RCC 7860 (cell line): ENCODE results near the gene TBCD.

ENCODE experiments used
- DNase-seq: peaks from one replicate; pipeline ENCODE4 v3.0.0-alpha.2; 2015; ENCODE audit warnings: low spot score
- FAIRE-seq: peaks from 2 replicates; lab custom pipeline; 2012; peaks lifted over from hg19 to GRCh38; lab: Jason Lieb, UNC

TBCD gene

DNA sequence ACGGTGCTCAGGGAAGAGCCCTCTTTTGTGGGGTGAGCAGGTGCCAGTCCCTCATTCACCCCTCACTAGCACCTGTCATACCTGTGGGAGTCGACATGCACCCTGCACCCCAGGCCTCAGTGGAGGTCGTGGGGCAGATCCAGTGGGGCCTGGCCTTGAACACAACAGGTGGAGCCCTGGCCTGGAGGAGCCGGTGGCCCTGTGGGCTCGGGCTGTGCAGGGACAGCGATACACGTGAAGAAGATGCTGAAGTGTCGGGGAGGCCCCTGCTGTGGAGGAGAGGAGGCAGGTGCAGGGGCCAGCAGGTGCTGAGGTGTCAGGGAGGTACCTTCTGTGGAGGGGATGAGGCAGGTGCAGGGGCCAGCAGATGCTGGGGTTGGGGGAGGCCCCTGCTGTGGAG, 56.1 kb downstream of the TBCD start:
- FAIRE-seq (no peak), DNase-seq (no peak)

DNA sequence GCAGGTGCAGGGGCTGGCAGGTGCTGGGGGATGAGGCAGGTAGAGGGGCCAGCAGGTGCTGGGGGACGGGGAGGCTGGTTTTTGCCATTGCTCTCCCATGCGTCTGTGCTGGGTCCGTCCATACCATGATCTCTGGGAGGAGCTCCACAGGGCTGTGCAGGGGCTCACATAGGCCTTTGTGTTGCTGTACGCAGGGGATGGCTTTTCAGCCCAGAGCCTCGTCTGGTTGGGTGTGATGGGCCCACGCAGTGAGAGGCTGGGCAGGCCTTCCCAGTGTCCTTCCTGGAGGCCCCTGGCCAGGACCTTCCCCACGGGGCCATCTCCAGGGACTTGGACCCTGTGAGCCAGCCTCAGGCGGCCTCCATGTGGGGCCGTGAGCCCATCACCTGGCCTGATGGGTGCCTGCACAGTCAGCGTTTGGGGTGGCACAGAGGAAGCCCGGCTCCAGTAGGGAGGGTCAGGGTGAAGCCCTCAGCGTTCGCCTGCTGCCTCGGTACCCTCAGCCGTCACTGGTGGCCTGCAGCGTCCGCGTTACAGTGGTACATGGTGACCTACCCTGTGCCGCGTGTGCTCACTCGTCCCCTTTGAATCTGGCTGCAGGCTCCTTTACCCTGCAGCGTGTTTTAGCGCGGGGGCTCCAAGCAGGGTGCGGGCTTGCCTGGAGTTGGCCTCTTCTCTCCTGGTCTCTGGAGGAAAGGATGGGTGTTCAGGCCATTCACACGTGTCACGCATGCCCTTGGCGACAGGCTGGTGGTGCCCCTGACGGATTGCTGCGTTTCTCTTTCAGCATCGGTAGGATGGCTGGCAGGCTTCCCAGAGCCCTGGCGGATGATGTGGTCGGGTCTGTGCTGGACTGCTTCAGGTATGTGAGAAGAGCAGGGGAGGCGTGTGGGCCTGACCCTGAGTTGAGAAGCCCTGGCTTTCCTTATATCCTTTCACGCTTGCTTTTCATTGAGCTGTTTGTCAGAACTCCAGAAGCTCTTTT, 57.3 kb downstream of the TBCD start:
- no peak for DNase-seq
- no peak for FAIRE-seq

DNA sequence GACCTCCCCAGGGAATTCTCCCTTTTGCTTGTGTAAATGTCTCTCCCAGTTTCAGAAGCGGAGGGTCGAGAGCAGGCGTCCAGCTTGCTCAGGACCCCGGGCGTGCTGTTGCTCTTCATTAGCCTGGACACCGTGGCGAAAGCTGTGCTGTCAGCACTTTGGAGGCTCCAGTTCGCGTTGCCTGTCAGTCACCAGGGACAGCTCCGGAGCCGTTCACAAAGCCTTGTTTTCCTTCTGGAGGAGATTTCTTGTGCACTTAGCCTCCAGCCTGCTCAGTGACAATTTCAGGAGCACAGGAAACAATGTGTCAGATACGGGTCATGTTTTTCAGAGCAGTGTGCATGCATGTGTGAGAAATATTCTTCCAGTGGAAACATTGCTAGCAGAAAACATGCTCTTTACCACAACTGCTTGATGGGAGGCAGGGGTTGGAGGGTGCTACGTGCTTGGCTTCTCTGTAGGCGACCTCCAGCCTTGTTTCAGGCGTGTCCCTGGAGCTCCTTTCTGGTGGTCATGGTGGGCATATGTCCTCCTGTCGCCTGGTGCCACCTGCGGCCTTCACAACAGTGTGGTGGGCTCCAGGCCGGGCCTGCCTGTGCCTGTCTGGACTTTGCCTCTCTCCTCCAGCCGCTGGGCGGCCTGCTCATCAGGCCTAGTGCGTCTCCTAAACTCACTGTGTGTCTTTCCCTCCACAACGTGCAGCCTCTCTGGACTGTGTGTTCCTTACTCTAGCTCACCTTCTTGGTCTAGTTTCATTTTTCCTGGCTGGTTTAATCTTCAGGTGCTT, 59.0 kb downstream of the TBCD start:
- no peak for FAIRE-seq
- DNase-seq, result no peak

DNA sequence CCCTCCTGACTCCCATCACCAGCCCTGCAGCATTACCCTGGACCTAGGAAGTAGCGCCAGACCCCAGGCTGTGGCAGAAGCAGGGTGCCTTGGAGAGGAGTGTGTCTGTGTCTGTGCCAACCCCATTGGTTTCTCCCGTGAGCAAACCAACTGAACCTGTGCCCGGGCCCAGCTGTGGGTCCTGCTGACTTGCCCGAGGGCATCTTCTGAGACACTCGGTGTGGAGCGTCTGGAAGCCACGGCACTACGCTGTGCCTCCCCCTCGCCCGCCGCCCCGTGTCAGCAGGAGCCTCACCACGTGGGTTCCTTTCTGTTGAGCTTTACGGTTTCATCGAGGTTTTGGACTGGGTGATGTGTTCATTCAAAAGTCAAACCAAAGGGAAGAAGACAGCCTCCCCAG, 60.2 kb downstream of the TBCD start:
- no peak for FAIRE-seq

DNA sequence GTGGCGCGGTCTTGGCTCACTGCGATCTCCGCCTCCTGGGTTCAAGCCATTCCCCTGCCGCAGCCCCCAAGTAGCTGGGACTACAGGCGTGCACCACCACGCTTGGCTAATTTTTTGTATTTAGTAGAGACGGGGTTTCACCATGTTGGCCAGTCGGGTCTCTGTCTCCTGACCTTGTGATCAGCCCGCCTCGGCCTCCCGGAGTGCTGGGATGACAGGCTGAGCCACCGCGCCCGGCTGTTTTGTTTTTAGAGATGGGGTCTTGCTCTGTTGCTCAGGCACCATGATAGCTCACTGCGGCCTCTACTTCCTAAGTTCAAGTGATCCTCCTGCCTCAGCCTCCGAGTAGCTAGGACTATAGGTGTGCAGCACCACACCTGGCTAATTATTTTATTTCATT, 60.7 kb downstream of the TBCD start:
- DNase-seq, result no peak
- no peak for FAIRE-seq

More for the DNA sequence above, 60.2 kb downstream of the TBCD start:
- no peak for DNase-seq

DNA sequence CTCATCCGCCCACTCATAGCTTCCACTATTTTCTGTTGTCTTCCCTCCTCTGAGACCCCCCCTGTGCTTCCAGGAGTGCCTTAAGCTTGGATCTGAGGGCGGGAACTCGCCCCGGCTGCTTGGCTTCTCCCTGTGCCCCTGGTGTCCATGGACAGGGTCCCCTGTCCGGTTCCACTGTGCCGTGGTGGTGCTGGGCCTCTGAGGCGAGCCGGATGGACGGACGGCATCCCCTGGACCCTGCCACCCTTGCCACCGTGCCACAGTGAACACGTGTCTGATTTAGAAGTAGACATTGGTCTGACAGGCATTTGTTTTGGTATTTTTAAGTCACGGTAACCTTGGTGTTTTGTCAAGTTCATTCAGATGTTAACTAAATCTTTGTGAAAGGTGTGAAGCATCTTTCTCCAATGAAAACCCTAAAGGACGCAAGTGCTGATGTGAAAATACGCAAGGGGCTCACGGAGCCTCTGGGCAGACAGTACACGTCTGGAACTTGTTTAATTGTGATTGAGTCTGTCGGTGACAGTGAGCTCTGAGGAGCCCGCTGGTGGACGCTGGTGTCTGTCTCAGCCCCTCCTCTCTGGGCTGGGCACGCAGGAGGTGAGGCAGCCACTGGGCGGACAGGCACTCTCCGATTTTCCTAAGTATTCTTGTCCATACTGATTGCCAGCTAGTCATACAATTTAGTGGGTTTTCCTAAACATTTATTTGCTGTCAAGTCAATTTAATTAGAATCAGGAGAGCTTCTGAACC, 61.6 kb downstream of the TBCD start:
- DNase-seq (no peak), FAIRE-seq (no peak)

DNA sequence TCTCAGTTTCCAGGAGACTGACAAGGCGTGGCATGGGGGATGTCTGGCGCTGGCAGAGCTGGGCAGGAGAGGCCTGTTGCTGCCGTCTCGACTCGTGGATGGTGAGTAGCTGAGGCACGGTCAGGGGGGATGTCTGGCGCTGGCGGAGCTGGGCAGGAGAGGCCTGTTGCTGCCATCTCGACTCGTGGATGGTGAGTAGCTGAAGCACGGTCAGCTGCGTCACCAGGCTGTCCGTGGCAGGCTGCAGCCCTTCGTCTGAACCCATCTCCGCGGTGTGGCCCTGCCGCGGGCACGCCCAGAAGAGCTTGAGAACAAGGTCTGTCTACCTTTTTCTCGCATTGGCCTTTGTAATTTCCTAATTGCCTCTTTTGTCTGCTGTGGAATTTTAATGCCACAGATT, 63.0 kb downstream of the TBCD start:
- no peak for DNase-seq

DNA sequence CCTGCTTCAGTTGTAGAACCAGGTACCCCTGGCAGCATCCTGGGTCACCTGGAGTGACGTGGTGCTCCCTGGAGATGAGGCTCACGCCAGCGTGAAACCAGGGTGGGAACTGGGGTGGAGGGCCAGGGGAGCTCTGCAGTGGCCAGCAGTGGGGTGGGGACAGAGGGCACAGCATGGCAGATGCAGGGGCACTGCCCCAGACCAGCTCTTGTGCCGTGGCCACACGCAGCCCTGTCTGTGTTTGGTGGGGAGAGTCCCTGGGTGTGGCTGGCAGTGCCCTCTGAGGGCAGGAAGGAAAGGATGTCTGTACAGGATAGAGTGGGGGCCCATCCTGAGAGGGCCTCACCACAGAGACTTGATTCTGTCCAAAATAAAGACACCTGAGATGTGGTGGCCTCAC, 63.5 kb downstream of the TBCD start:
- DNase-seq, result no peak
- no peak for FAIRE-seq

More for the DNA sequence above, 63.0 kb downstream of the TBCD start:
- FAIRE-seq, result no peak

DNA sequence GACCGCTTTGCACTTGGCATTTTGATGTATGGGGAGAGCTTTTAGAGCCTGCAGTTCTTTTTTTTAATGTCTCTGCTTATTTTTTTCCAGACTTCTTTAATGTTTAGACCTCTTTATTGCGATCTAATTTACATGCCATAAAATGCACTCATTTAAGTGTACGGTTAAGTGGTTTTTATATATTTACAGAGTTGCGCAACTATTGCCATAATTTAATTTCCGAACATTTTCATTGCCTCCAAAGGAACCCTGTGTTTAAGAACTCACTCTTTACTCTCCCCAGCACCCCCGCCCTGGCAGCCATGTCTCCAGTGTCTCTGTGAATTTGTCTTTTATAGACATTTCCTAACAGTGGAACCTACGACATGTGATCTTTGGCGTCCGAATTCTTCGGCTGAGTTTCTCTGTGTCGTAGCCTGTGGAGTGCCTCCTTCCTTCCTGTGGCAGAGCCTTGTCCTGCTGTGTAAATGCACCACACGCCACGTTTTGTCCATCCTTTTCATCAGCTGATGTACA, 64.0 kb downstream of the TBCD start:
- DNase-seq (no peak), FAIRE-seq (no peak)

DNA sequence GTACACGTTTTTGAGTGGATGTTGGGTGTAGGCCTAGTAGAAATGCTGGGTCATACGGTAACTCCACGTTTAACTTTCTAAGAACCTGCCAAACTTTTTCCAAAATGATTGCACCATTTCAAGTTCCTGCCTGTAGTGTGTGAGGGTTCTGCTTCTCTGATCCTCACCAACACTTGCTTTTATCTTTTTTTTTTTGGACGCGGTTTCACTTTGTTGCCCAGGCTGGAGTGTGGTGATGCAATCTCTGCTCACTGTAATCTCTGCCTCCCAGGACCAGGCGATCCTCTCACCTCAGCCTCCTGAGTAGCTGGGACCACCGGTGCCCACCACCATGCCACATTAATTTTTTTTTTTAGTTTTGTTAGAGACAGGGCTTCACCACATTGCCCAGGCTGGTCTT, 64.5 kb downstream of the TBCD start:
- FAIRE-seq (no peak), DNase-seq (no peak)

DNA sequence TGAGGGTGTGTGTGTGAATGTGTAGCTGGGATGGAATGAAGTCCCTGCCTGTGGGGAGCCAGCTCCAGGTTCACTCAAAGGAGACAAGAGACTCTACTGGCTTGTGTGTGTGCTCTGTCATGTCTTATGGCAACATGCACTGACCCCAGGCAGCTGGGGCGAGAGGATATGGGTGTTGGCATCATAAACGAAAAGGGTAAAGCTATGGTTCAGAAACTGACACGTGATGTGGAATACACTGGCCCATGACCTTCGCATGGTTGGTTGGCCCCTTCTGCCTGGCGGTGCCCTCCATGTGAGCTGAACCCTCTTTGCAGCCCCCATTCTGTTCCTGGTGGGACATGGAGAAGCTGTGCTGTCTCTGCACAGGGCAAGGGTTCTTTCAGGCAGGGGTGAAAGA, 66.1 kb downstream of the TBCD start:
- DNase-seq, result no peak
- FAIRE-seq, result no peak

DNA sequence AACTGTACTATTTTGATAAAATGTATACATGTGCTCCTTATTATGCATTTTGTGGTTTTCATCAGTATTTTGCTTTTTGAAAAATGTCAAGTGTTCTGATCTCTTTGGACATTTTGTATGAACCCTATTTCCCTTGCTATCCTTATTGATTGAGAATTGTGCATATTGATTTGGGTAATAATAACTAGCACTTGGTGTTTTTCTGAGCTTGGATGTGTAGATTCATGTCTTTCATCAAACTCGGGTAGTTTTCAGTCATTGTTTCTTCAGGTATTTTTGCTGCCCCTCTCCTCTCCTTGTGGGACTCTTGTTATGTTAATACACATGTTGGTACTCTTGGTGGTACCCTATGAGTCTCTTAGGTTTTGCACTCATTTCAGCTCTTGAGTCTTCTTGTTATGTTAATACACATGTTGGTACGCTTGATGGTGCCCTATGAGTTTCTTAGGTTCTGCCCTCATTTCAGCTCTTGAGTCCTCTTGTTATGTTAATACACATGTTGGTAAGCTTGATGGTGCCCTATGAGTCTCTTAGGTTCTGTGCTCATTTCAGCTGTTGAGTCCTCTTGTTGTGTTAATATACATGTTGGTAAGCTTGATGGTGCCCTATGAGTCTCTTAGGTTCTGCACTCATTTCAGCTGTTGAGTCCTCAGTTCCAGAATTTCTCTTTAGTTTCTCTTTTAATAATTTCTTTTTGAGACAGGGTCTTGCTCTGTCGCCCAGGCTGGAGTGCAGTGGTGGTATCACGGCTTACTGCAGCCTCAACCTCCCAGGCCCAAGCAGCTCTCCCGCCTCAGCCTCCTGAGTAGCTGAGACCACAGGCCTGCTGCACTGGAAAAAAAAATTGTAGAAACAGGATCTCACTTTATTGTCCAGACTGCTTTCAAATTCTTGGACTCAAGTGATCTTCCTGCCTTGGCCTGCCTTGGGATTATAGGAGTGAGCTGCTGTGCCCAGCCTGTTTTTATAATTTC, 68.7 kb downstream of the TBCD start:
- DNase-seq (no peak), FAIRE-seq (no peak)

DNA sequence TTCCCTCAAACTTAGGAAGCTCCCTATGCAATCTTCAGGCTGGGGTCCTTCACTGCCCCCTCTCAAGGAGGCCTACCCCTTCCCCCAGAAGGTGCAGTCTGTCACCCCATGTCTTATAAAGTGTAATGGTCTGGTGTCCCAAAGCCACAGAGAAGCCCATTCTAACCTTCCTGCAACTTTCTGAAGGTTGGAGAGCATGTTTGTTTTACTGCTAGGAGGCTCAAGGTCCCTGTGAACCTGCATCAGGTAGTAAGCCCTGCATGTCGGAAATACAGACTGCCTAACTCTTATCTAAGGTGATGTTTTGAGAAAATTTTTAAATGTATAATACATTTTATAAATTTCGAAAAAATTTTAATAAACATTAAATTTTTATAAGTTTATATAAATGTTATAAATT, 69.7 kb downstream of the TBCD start:
- no peak for FAIRE-seq
- no peak for DNase-seq

DNA sequence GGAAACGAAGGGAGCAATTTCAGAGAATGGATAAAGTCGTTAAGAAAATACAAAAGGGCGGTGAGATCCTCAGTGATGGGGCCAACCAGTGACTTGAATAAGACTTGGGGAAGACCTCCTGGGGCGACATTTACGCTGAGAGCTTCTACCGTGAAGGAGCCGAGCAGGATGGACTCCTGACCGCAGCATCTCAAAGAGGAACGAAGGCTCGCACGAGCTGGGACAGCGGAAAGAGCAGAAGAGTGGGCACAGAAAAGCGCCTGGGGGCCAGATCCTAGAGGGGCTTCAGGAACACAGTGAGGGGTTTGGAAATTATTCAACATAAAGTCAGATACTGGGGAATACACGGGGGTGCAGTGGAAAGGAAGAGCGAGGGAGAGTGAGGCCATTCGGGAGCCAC, 70.4 kb downstream of the TBCD start:
- DNase-seq, result no peak
- no peak for FAIRE-seq

DNA sequence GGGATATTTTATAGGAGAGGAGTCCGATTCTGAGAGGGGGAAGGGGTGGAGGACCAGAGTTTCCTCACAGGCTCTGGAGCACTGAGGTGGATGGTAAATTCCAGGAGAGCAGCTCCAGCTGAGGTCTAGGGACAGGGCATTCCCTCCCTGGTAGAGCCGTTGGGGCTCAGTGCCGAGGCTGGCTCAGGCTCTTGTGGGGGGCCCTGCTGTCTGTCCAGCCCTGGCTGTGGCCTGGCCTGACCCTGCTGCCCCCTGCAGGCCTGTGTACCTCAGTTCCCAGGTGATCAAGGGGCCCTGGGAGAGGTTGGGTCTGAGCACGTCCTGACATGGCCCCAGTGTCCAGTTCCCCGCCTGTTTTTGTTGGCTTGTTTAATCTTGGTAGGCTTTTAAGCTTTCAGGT, 71.1 kb downstream of the TBCD start:
- FAIRE-seq (no peak), DNase-seq (no peak)

DNA sequence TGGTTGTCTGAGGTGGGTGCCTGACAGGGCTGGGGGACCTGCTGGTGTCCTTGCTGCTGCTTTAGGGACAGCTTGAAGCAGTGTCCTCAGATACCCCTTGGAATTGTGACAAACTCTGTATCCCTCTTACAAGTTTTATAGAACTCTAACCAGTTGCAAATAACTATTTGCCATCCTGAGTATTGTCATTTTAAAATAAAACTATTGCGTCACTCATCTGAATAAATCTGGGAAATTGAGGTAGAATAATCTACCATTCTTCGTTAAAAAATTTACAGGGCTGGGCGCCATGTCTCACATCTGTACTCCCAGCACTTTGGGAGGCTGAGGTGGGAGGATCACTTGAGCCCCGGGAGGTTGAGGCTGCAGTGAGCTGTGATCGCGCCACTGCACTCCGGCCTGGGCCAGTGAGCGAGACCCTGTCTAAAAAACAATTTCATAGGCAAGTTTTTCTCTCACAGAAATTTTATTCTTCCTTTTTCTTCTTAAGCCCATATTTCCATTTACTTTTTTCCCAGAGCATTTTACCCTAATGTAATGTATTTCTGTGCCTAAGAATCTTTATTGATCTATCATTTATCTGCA, 73.8 kb downstream of the TBCD start:
- DNase-seq (no peak), FAIRE-seq (no peak)

DNA sequence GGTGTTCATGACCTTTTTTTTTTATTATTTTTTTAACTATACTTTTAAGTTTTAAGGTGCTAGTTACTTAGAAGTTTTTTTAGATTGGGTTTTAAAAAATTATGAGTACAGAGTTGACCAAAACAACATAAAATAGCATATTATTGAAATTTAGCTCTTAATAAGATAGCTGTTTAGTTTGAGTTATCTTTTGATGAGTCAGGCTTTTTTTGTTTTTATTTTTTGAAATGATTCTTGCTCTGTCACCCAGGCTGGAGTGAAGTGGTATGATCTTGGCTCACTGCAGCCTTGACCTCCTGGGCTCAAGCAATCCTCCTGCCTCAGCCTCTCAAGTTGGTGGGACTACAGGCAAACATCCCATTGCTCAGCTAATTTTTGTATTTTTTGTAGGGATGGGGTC, 74.3 kb downstream of the TBCD start:
- no peak for FAIRE-seq
- no peak for DNase-seq

DNA sequence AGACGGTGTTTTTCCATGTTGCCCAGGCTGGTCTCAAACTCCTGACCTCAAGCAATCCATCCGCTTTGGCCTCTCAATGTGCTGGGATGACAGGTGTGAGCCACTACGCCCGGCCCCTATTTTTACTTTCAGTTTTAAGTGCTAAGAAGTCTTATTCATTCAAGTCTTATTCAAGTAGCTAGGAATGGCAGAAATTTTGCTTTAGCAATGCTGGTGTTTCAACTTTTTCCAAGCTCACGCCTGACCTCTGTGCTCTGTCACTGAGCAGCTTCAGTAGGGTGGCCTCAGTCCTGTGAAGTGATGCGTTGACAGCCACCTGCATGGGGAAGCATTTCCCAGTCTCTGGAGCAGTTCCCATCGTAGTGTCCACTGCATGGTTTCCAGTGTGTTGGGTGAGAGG, 75.1 kb downstream of the TBCD start:
- no peak for FAIRE-seq
- no peak for DNase-seq

DNA sequence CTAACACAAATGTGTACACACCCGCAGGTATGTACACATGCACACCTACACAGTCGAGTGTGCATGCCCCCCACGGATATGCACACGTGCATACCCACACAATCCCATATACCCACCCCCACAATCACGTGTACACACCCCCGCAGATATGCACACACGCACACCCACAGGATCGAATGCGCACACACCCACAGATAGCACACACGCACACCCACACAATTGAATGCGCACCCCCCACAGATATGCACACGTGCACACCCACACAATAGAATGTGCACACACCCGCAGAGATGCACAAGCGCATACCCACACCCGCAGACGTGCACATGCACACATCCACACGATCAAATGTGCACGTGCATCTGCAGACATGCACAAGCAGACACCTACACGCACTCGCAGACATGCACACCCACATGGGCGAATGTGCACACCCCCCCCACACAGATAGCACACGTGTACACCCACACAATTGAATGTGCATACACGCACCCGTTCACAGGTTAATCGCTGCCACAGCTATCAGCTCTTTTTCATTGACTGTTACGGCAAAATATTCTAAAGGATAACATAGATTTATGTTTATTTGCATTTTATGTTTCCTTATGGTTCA, 77.1 kb downstream of the TBCD start:
- FAIRE-seq, result no peak
- no peak for DNase-seq
